ENCODE measurements around the gene PARP9. TPM values are rescaled to one million over a fixed set of nuclear protein-coding genes. Genes with fewer than 3 reads are reported as not detected.

PARP9 gene
- total and polyA plus RNA-seq, 2 of the 8 experiments (the other 6 are each of a cell fraction or from before 2014, with no cell fraction given): 3.7 to 4.5 TPM

DNA sequence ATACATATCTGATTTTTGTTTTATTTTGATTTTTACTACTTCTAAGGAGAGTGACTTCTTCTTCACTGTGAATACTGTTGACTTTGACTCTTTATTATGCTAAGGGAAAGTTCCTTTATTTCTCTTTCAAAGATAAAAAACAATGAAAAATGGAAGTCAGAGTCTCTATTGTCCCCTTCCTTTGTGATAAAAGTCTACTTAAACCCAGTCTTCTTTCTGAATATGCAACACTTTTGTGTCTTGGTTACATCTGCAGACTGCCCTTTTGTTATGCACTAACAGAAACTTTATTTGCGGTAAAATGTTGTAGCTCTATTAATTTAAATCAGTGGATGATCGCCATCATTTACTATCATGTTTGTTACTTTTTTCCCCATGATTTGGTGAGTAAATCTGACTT, 26.5 kb upstream of the PARP9 start:
- Histone ChIP-seq H4K5ac (ENCODE audit: insufficient read length, low read depth, low read length) (no peak overlapping the region), H4K91ac (replicated peaks; ENCODE audit: insufficient read length, low read length) (no peak overlapping the region), H3K27ac (ENCODE audit: low read depth, low read length) (no peak overlapping the region), H3K9me3 (ENCODE audit: insufficient read depth in 2 of 2, low read depth in 1 of 2, low read length in 1 of 2) (no peaks in the 10 kb centered on the region), H2BK5ac (ENCODE audit: low read depth, low read length) (no peak overlapping the region), H3K23me2 (ENCODE audit: low read depth, low read length) (no peaks in the 10 kb centered on the region), H3K56ac (replicated peaks; ENCODE audit: insufficient read length, low read depth, low read length) (no peak overlapping the region), H3K27me3 (replicated peaks in 1 of 4; ENCODE audit: control insufficient read depth in 3 of 4, extremely low read depth in 1 of 4, insufficient read depth in 3 of 4, low read length in 3 of 4) (no peaks in the 10 kb centered on the region), H2BK20ac (ENCODE audit: low read length) (no peak overlapping the region), H3K79me1 (ENCODE audit: low read depth, low read length) (no peaks in the 10 kb centered on the region), H2AK5ac (ENCODE audit: low read depth, low read length) (no peak overlapping the region), H2BK12ac (ENCODE audit: low read depth, low read length) (no peak overlapping the region), H3K36me3 (ENCODE audit: control insufficient read depth in 2 of 4, insufficient read depth in 4 of 4, low read length in 3 of 4) (no peaks in the 10 kb centered on the region), H2BK120ac (replicated peaks; ENCODE audit: low read depth, low read length) (no peak overlapping the region), H3K4ac (replicated peaks; ENCODE audit: insufficient read length, low read depth, low read length) (no peak overlapping the region), H3K4me3 (ENCODE audit: extremely low read depth in 1 of 4, insufficient read depth in 2 of 4, low read depth in 3 of 4, low read length in 4 of 4) (no peak overlapping the region), H3K9ac (replicated peaks in 1 of 4; ENCODE audit: extremely low read depth in 1 of 4, low read depth in 3 of 4, low read length in 3 of 4) (no peak overlapping the region), H4K20me1 (replicated peaks in 1 of 2; ENCODE audit: control insufficient read depth in 1 of 2, insufficient read depth in 2 of 2, low read length in 2 of 2) (no peaks in the 10 kb centered on the region), H2BK15ac (ENCODE audit: low read length) (no peak overlapping the region), H3K18ac (ENCODE audit: extremely low read depth, low read length) (no peak overlapping the region), H3K23ac (ENCODE audit: insufficient read length) (no peak overlapping the region), H3K14ac (ENCODE audit: insufficient read length) (no peak overlapping the region), H4K8ac (ENCODE audit: extremely low read depth, insufficient read depth, low read length) (no peak overlapping the region), H3K4me2 (ENCODE audit: insufficient read depth in 1 of 2, low read depth in 2 of 2, low read length in 2 of 2) (no peak overlapping the region), H3K79me2 (ENCODE audit: control insufficient read depth in 1 of 2, insufficient read depth in 2 of 2, low read length in 2 of 2) (no peaks in the 10 kb centered on the region), H2AFZ (ENCODE audit: low read length) (no peak overlapping the region), H3K4me1 (replicated peaks in 1 of 4; ENCODE audit: control insufficient read depth in 3 of 4, insufficient read depth in 4 of 4, low read length in 3 of 4) (peaks cover 0 to 2% (median 0%) of the 10 kb centered on the region in 4 experiments; a peak in 1 of 7 replicates)
- FAIRE-seq (no peak), DNase-seq (ENCODE audit: low read depth in 1 of 2, low spot score in 2 of 2) (no peak)
- 77% methylated on average over 2 of the region's 2 CpGs; no CpG with 5 or more reads in 1 of the 2 experiments for WGBS, 2 experiments (ENCODE audit: extremely low coverage in 1 of 2, insufficient coverage in 1 of 2, insufficient read length in 1 of 2, insufficient replicate concordance in 2 of 2, low coverage in 1 of 2, low lambda C conversion rate in 2 of 2, missing lambda C conversion rate in 1 of 2)
- ChIA-PET POLR2A (ENCODE audit: partially characterized antibody) (no interaction called here), CTCF (ENCODE audit: partially characterized antibody) (no interaction called here)
- TF ChIP-seq SIN3A (conservative IDR thresholded peaks at IDR 0.05 in 1 of 2, IDR thresholded peaks at IDR 0.05 in 1 of 2; ENCODE audit: low read depth in 1 of 2, low read length in 2 of 2) (no peak), SIX5 (IDR thresholded peaks at IDR 0.05; ENCODE audit: low read depth, low read length) (no peak), CBX8 (IDR thresholded peaks at IDR 0.05; ENCODE audit: borderline replicate concordance, low read depth, low read length) (no peak), CEBPB (IDR thresholded peaks at IDR 0.05; ENCODE audit: low read depth, low read length) (no peak), TEAD4 (IDR thresholded peaks at IDR 0.05; ENCODE audit: low read depth, low read length) (no peak), BRCA1 (IDR thresholded peaks at IDR 0.05; ENCODE audit: low read depth, low read length) (no peak), JUND (IDR thresholded peaks at IDR 0.05; ENCODE audit: low read length) (no peak), KDM4A (IDR thresholded peaks at IDR 0.05; ENCODE audit: low read depth, low read length, severe bottlenecking) (no peak), CTBP2 (IDR thresholded peaks at IDR 0.05; ENCODE audit: borderline replicate concordance, insufficient read depth, insufficient read length, low read length) (no peak), RXRA (IDR thresholded peaks at IDR 0.05; ENCODE audit: insufficient read depth, low read depth, low read length) (no peak), CHD2 (IDR thresholded peaks at IDR 0.05; ENCODE audit: low read length) (no peak), NRF1 (IDR thresholded peaks at IDR 0.05; ENCODE audit: low read depth, low read length) (no peak), SIRT6 (IDR thresholded peaks at IDR 0.05; ENCODE audit: low read length) (no peak)
- TF ChIP-seq, protein P1, sequence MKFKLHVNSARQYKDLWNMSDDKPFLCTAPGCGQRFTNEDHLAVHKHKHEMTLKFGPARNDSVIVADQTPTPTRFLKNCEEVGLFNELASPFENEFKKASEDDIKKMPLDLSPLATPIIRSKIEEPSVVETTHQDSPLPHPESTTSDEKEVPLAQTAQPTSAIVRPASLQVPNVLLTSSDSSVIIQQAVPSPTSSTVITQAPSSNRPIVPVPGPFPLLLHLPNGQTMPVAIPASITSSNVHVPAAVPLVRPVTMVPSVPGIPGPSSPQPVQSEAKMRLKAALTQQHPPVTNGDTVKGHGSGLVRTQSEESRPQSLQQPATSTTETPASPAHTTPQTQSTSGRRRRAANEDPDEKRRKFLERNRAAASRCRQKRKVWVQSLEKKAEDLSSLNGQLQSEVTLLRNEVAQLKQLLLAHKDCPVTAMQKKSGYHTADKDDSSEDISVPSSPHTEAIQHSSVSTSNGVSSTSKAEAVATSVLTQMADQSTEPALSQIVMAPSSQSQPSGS (IDR thresholded peaks at IDR 0.05; ENCODE audit: low read length): no peak
